Peyer's patch (tissue), 4 donors: ENCODE results near the gene XG.

ENCODE experiments used
- CTCF ChIP-seq, 6 experiments: fragments of 450-650 bp in 4 of 6; fragments of 200-600 bp in 2 of 6; sonication (generic) in 1 of 6; IDR thresholded peaks; one replicate each; pipeline ENCODE4 v1.5.1; 2017 to 2019; ENCODE audit warnings: antibody characterized with exemption in 6 of 6, mild to moderate bottlenecking in 3 of 6, moderate library complexity in 1 of 6
- POLR2A ChIP-seq, 2 donors: fragments of 450-650 bp; IDR thresholded peaks; one replicate each; pipeline ENCODE4 v1.5.1; 2017; ENCODE audit warnings: antibody characterized with exemption in 2 of 2, mild to moderate bottlenecking in 2 of 2, moderate library complexity in 2 of 2

- TF ChIP-seq POLR2A (IDR thresholded peaks at IDR 0.05), result no peak
- no peak for TF ChIP-seq CTCF (IDR thresholded peaks at IDR 0.05)
Measured at GRCh38 chrX:2774776-2775175, 22.9 kb downstream of the XG start.
